Astrocyte of the cerebellum (primary cell): Measurements from ENCODE around the gene KREMEN1.

Source experiments
- DNase-seq: peaks from one replicate; pipeline ENCODE4 v3.0.0-alpha.2; 2011; ENCODE audit warnings: low read depth
- H3K4me3 ChIP-seq: 2 replicates; pipeline ENCODE4 v1.5.1; 2011; ENCODE audit warnings: mild to moderate bottlenecking, low read depth, low read length, moderate library complexity
- CTCF ChIP-seq: IDR thresholded peaks from 2 replicates; pipeline ENCODE4 v1.5.1; 2012; ENCODE audit warnings: low read length, low read depth, moderate library complexity, mild to moderate bottlenecking; ENCODE audit errors: missing control alignments
- in situ Hi-C: cut with HindIII; loops from 2 replicates; pipeline ENCODE4 v1.10.0; 2017; ENCODE audit warnings: low sequenced_read_pairs

KREMEN1 gene

GRCh38 chr22:29175312-29175835, 102.5 kb downstream of the KREMEN1 start:
- in situ Hi-C loops = no loop called here
- no peak for DNase-seq
- no peak overlapping the region for H3K4me3 ChIP-seq
- TF ChIP-seq CTCF = no peak

GRCh38 chr22:29183971-29184848, 111.4 kb downstream of the KREMEN1 start:
- DNase-seq = no peak
- no peak for TF ChIP-seq CTCF
- in situ Hi-C loops = no loop called here
- H3K4me3 ChIP-seq = no peak overlapping the region

GRCh38 chr22:29184849-29185490, 112.1 kb downstream of the KREMEN1 start:
- no peak for DNase-seq
- no peak for TF ChIP-seq CTCF
- in situ Hi-C loops = no loop called here
- H3K4me3 ChIP-seq = no peak overlapping the region

- no peak for TF ChIP-seq CTCF
- no peak overlapping the region for H3K4me3 ChIP-seq
- in situ Hi-C loops = no loop called here
- DNase-seq = no peak
These were observed 113.5 kb downstream of the KREMEN1 start for GRCh38 chr22:29186302-29186701.

- in situ Hi-C loops = no loop called here
- TF ChIP-seq CTCF = no peak
- no peak overlapping the region for H3K4me3 ChIP-seq
- no peak for DNase-seq
These were observed 115.0 kb downstream of the KREMEN1 start for GRCh38 chr22:29187831-29188230.

- no peak overlapping the region for H3K4me3 ChIP-seq
- DNase-seq = no peak
- no peak for TF ChIP-seq CTCF
- in situ Hi-C loops = no loop called here
These were observed 117.2 kb downstream of the KREMEN1 start for GRCh38 chr22:29190051-29190450.
